ENCODE results near the gene OPCML. TPM values are rescaled to one million over a fixed set of nuclear protein-coding genes. Genes with fewer than 3 reads are reported as not detected.

Gene OPCML
- total and polyA plus RNA-seq, 7 experiments from 2014 or later, result not detected

DNA sequence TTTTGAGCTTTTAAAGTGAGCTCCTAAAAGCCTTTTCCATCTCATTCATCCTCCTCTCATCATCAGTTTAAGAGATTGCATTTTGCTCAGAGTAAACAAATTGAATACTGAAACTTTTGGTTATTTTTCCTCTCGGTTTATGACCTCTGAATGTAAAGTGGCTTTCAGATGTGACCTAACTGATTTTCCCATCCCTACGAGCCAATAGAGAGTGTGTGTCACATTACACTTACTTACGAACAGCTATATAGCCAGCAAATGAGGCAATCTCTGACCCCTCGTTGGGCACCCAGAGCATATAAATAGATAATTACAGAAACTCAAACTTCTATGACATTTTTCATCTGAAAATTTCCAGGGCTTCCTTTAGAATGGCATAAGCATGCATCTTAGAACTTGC lies 317.7 kb downstream of the OPCML start:
- Mint-ChIP-seq H3K9me3 (peaks cover 0 to 5% (median 0%) of the 10 kb centered on the region in 11 donors), H3K36me3 (no peaks in the 10 kb centered on the region), H3K4me3 (no peak overlapping the region), H3K4me1 (no peaks in the 10 kb centered on the region), H3K27ac (no peak overlapping the region), H3K27me3 (peaks cover 4 to 22% (median 14%) of the 10 kb centered on the region in 5 donors)
- no peak for DNase-seq
- intact Hi-C loops (cut with micrococcal nuclease), result no loop called here
- Histone ChIP-seq H3K4me3 (ENCODE audit: low read length) (no peak overlapping the region), H3K4me1 (ENCODE audit: control insufficient read depth in 2 of 2, insufficient read depth in 2 of 2, low read length in 2 of 2) (no peaks in the 10 kb centered on the region), H3K9me3 (ENCODE audit: control insufficient read depth in 2 of 3, low read length in 3 of 3) (no peaks in the 10 kb centered on the region), H3K27ac (ENCODE audit: low read depth, low read length) (no peak overlapping the region), H3K36me3 (ENCODE audit: control insufficient read depth in 2 of 3, insufficient read depth in 3 of 3, low read length in 3 of 3) (no peaks in the 10 kb centered on the region), H3K27me3 (ENCODE audit: control insufficient read depth in 2 of 2, insufficient read depth in 2 of 2, low read length in 2 of 2) (no peaks in the 10 kb centered on the region)
- POLR2A ChIA-PET, result no interaction called here
- no peak for ATAC-seq
- CTCF ChIA-PET, result no interaction called here

DNA sequence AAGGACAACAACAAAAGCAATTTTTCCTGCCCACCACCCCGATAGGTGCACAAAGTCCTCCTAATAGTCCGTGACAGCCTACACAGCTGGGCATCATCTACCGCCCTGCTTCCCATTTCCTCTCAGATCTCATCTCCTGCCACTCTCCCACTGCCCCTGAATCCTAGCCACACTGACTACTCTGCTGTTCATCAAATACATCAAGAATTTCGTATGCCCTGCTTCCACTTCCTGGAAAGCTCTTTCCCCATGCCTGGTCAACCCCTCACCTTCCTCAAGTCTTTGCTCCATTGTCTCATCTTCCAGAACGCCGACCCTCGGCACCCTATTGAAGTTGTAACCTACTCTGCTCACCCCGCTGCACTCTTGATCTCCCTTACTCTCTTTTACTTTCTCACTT lies 320.1 kb downstream of the OPCML start:
- Mint-ChIP-seq H3K9me3 (peaks cover 0 to 8% (median 0%) of the 10 kb centered on the region in 11 donors), H3K27me3 (peaks cover 3 to 10% (median 4%) of the 10 kb centered on the region in 5 donors), H3K4me1 (no peaks in the 10 kb centered on the region), H3K4me3 (no peak overlapping the region), H3K36me3 (no peaks in the 10 kb centered on the region), H3K27ac (no peak overlapping the region)
- POLR2A ChIA-PET, result no interaction called here
- ATAC-seq (no peak), DNase-seq (no peak)
- no peak overlapping the region for H3K27ac ChIP-seq (ENCODE audit: low read depth, low read length)
- no peaks in the 10 kb centered on the region for H3K27me3 ChIP-seq (ENCODE audit: control insufficient read depth in 2 of 2, insufficient read depth in 2 of 2, low read length in 2 of 2)
- no peak overlapping the region for H3K4me3 ChIP-seq (ENCODE audit: low read length)
- CTCF ChIA-PET, result no interaction called here
- intact Hi-C loops (cut with micrococcal nuclease), result no loop called here
- H3K4me1 ChIP-seq (ENCODE audit: control insufficient read depth in 2 of 2, insufficient read depth in 2 of 2, low read length in 2 of 2), result no peaks in the 10 kb centered on the region
- no peaks in the 10 kb centered on the region for H3K9me3 ChIP-seq (ENCODE audit: control insufficient read depth in 2 of 3, low read length in 3 of 3)
- H3K36me3 ChIP-seq (ENCODE audit: control insufficient read depth in 2 of 3, insufficient read depth in 3 of 3, low read length in 3 of 3), result no peaks in the 10 kb centered on the region

GRCh38 chr11:133207995-133208394 lies 324.3 kb downstream of the OPCML start:
- ChIA-PET CTCF (no interaction called here), POLR2A (no interaction called here)
- Mint-ChIP-seq H3K4me1 (no peaks in the 10 kb centered on the region), H3K9me3 (peaks cover 0 to 8% (median 0%) of the 10 kb centered on the region in 11 donors), H3K36me3 (no peaks in the 10 kb centered on the region), H3K27me3 (no peaks in the 10 kb centered on the region), H3K4me3 (no peak overlapping the region), H3K27ac (no peak overlapping the region)
- Histone ChIP-seq H3K9me3 (ENCODE audit: control insufficient read depth in 2 of 3, low read length in 3 of 3) (no peaks in the 10 kb centered on the region), H3K27me3 (ENCODE audit: control insufficient read depth in 2 of 2, insufficient read depth in 2 of 2, low read length in 2 of 2) (no peaks in the 10 kb centered on the region), H3K4me1 (ENCODE audit: control insufficient read depth in 2 of 2, insufficient read depth in 2 of 2, low read length in 2 of 2) (no peaks in the 10 kb centered on the region), H3K4me3 (ENCODE audit: low read length) (no peak overlapping the region), H3K27ac (ENCODE audit: low read depth, low read length) (no peak overlapping the region), H3K36me3 (ENCODE audit: control insufficient read depth in 2 of 3, insufficient read depth in 3 of 3, low read length in 3 of 3) (no peaks in the 10 kb centered on the region)
- DNase-seq, result no peak
- intact Hi-C loops (cut with micrococcal nuclease), result no loop called here
- no peak for ATAC-seq

- no peak for DNase-seq
- Histone ChIP-seq H3K4me3 (ENCODE audit: low read length) (no peak overlapping the region), H3K27ac (ENCODE audit: low read depth, low read length) (no peak overlapping the region), H3K4me1 (ENCODE audit: control insufficient read depth in 2 of 2, insufficient read depth in 2 of 2, low read length in 2 of 2) (no peaks in the 10 kb centered on the region), H3K9me3 (ENCODE audit: control insufficient read depth in 2 of 3, low read length in 3 of 3) (no peaks in the 10 kb centered on the region), H3K27me3 (ENCODE audit: control insufficient read depth in 2 of 2, insufficient read depth in 2 of 2, low read length in 2 of 2) (no peaks in the 10 kb centered on the region), H3K36me3 (ENCODE audit: control insufficient read depth in 2 of 3, insufficient read depth in 3 of 3, low read length in 3 of 3) (no peaks in the 10 kb centered on the region)
- Mint-ChIP-seq H3K36me3 (no peaks in the 10 kb centered on the region), H3K4me1 (no peaks in the 10 kb centered on the region), H3K4me3 (no peak overlapping the region), H3K27ac (no peak overlapping the region), H3K9me3 (peaks cover 0 to 8% (median 0%) of the 10 kb centered on the region in 11 donors), H3K27me3 (peaks cover 0 to 8% (median 0%) of the 10 kb centered on the region in 5 donors)
- ATAC-seq, result no peak
- CTCF ChIA-PET, result no interaction called here
- POLR2A ChIA-PET, result no interaction called here
- intact Hi-C loops (cut with micrococcal nuclease), result no loop called here
Observed at GRCh38 chr11:133206313-133207005, 325.8 kb downstream of the OPCML start.

- Histone ChIP-seq H3K9me3 (ENCODE audit: control insufficient read depth in 2 of 3, low read length in 3 of 3) (no peaks in the 10 kb centered on the region), H3K27ac (ENCODE audit: low read depth, low read length) (no peak overlapping the region), H3K27me3 (ENCODE audit: control insufficient read depth in 2 of 2, insufficient read depth in 2 of 2, low read length in 2 of 2) (no peaks in the 10 kb centered on the region), H3K4me3 (ENCODE audit: low read length) (no peak overlapping the region), H3K36me3 (ENCODE audit: control insufficient read depth in 2 of 3, insufficient read depth in 3 of 3, low read length in 3 of 3) (no peaks in the 10 kb centered on the region), H3K4me1 (ENCODE audit: control insufficient read depth in 2 of 2, insufficient read depth in 2 of 2, low read length in 2 of 2) (no peaks in the 10 kb centered on the region)
- Mint-ChIP-seq H3K9me3 (peaks cover 0 to 8% (median 0%) of the 10 kb centered on the region in 11 donors), H3K27me3 (peaks cover 0 to 13% (median 0%) of the 10 kb centered on the region in 5 donors), H3K27ac (no peak overlapping the region), H3K36me3 (no peaks in the 10 kb centered on the region), H3K4me1 (no peaks in the 10 kb centered on the region), H3K4me3 (no peak overlapping the region)
- ChIA-PET CTCF (no interaction called here), POLR2A (interaction anchor here (0.6 kb wide), 1 partner anchor 35 kb away, joined by 4 read pairs; no protein-coding TSS in a partner anchor)
- ATAC-seq, result no peak
- intact Hi-C loops (cut with micrococcal nuclease), result no loop called here
- DNase-seq, result no peak
Observed at GRCh38 chr11:133204158-133204557, 328.1 kb downstream of the OPCML start.

DNA sequence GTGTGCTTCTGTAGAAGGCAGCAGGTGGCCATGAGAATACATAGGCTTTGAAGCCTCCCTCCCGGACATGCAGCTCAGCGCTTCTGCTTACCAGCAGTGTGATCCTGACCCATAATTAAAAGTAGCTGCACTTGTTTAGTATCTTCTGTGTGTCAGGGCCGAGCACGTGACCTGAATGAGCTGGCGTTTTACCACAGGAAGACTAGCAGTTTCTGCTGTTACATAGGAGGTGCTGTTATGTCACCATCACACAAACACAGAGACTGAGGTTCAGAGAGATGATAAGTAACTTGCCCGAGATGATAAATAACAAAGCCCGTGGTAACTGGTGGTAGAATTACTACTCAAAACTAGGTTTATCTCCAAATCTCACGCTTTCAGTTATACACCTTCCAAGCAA lies 329.5 kb downstream of the OPCML start:
- H3K27me3 ChIP-seq (ENCODE audit: control insufficient read depth in 2 of 2, insufficient read depth in 2 of 2, low read length in 2 of 2), result no peaks in the 10 kb centered on the region
- H3K9me3 ChIP-seq (ENCODE audit: control insufficient read depth in 2 of 3, low read length in 3 of 3), result no peaks in the 10 kb centered on the region
- ChIA-PET CTCF (no interaction called here), POLR2A (no interaction called here)
- Mint-ChIP-seq H3K27me3 (peaks cover 0 to 13% (median 0%) of the 10 kb centered on the region in 5 donors), H3K4me1 (no peaks in the 10 kb centered on the region), H3K9me3 (peaks cover 0 to 8% (median 0%) of the 10 kb centered on the region in 11 donors), H3K36me3 (no peaks in the 10 kb centered on the region), H3K27ac (no peak overlapping the region), H3K4me3 (no peak overlapping the region)
- no peak overlapping the region for H3K27ac ChIP-seq (ENCODE audit: low read depth, low read length)
- H3K36me3 ChIP-seq (ENCODE audit: control insufficient read depth in 2 of 3, insufficient read depth in 3 of 3, low read length in 3 of 3), result no peaks in the 10 kb centered on the region
- H3K4me3 ChIP-seq (ENCODE audit: low read length), result no peak overlapping the region
- DNase-seq (no peak), ATAC-seq (no peak)
- intact Hi-C loops (cut with micrococcal nuclease), result no loop called here
- H3K4me1 ChIP-seq (ENCODE audit: control insufficient read depth in 2 of 2, insufficient read depth in 2 of 2, low read length in 2 of 2), result no peaks in the 10 kb centered on the region

GRCh38 chr11:133198438-133198837 lies 333.9 kb downstream of the OPCML start:
- CTCF ChIA-PET, result no interaction called here
- Histone ChIP-seq H3K36me3 (ENCODE audit: control insufficient read depth in 2 of 3, insufficient read depth in 3 of 3, low read length in 3 of 3) (no peaks in the 10 kb centered on the region), H3K4me3 (ENCODE audit: low read length) (no peak overlapping the region), H3K27me3 (ENCODE audit: control insufficient read depth in 2 of 2, insufficient read depth in 2 of 2, low read length in 2 of 2) (no peaks in the 10 kb centered on the region), H3K27ac (ENCODE audit: low read depth, low read length) (no peak overlapping the region), H3K9me3 (ENCODE audit: control insufficient read depth in 2 of 3, low read length in 3 of 3) (no peaks in the 10 kb centered on the region), H3K4me1 (ENCODE audit: control insufficient read depth in 2 of 2, insufficient read depth in 2 of 2, low read length in 2 of 2) (no peaks in the 10 kb centered on the region)
- Mint-ChIP-seq H3K27ac (no peak overlapping the region), H3K9me3 (peaks cover 0 to 6% (median 2%) of the 10 kb centered on the region in 11 donors), H3K27me3 (peaks cover 7 to 19% (median 12%) of the 10 kb centered on the region in 5 donors), H3K36me3 (peaks cover 0 to 5% (median 0%) of the 10 kb centered on the region in 5 donors), H3K4me1 (no peaks in the 10 kb centered on the region), H3K4me3 (no peak overlapping the region)
- POLR2A ChIA-PET, result no interaction called here
- ATAC-seq (no peak), DNase-seq (no peak)
- intact Hi-C loops (cut with micrococcal nuclease), result no loop called here

Data from naive thymus-derived CD4-positive, alpha-beta T cell (primary cell).